GM10248 (cell line): ENCODE measurements around the gene TSPAN10.

Experiments used
- CTCF ChIA-PET: fragments of 300-600 bp; sonication (Branson Sonifier 250); formaldehyde crosslinking; extraction: SDS; loops from one replicate; lab custom pipeline; 2021; ENCODE audit warnings: antibody characterized with exemption; lab: Yijun Ruan, JAX
- POLR2A ChIA-PET: fragments of 350-650 bp; sonication (Branson Sonifier 250); formaldehyde crosslinking; extraction: SDS; loops from one replicate; lab custom pipeline; 2020; ENCODE audit warnings: antibody characterized with exemption; lab: Yijun Ruan, JAX
- DNase-seq: peaks from one replicate; pipeline ENCODE4 v3.0.0; 2012; ENCODE audit errors: extremely low spot score
- CTCF ChIP-seq: IDR thresholded peaks from 2 replicates; pipeline ENCODE4 v1.5.1; 2012; ENCODE audit warnings: mild to moderate bottlenecking, low read depth; ENCODE audit errors: extremely low read depth, missing control alignments, control extremely low read depth

TSPAN10 gene

GRCh38 chr17:81641825-81642489 lies 5.0 kb downstream of the TSPAN10 start:
- CTCF ChIA-PET, result no interaction called here
- DNase-seq, result no peak
- POLR2A ChIA-PET, result no interaction called here
- TF ChIP-seq CTCF, result no peak

GRCh38 chr17:81644496-81644895 lies 7.5 kb downstream of the TSPAN10 start:
- CTCF ChIA-PET, result no interaction called here
- POLR2A ChIA-PET, result no interaction called here
- TF ChIP-seq CTCF, result no peak
- no peak for DNase-seq

GRCh38 chr17:81644976-81645952 lies 8.3 kb downstream of the TSPAN10 start:
- DNase-seq, result no peak
- CTCF ChIA-PET, result interaction anchor here (2.3 kb wide), 1 partner anchor 44 kb away, joined by 6 read pairs; no protein-coding TSS in a partner anchor
- no peak for TF ChIP-seq CTCF
- POLR2A ChIA-PET, result no interaction called here

- no peak for TF ChIP-seq CTCF
- CTCF ChIA-PET, result interaction anchor here (1.5 to 2.3 kb wide), 2 partner anchors 9 to 46 kb away, joined by 5 to 6 read pairs; partner anchors contain the start of gene PDE6G
- DNase-seq, result no peak
- POLR2A ChIA-PET, result no interaction called here
These were observed 10.0 kb downstream of the TSPAN10 start for GRCh38 chr17:81646869-81647600.

- CTCF ChIA-PET, result interaction anchor here (2.3 kb wide), 1 partner anchor 46 kb away, joined by 6 read pairs; no protein-coding TSS in a partner anchor
- TF ChIP-seq CTCF, result no peak
- no peak for DNase-seq
- POLR2A ChIA-PET, result no interaction called here
These were observed 10.6 kb downstream of the TSPAN10 start for GRCh38 chr17:81647640-81648012.
